ENCODE measurements around the gene PAPPA2. TPM values are rescaled to one million over a fixed set of nuclear protein-coding genes. Genes with fewer than 3 reads are reported as not detected.

Gene PAPPA2
- total and polyA plus RNA-seq, 10 of the 15 experiments (the other 5 are each of a cell fraction or from before 2014, with no cell fraction given), result under 0.01 to 0.06 (median 0.03) TPM; not detected in 7

DNA sequence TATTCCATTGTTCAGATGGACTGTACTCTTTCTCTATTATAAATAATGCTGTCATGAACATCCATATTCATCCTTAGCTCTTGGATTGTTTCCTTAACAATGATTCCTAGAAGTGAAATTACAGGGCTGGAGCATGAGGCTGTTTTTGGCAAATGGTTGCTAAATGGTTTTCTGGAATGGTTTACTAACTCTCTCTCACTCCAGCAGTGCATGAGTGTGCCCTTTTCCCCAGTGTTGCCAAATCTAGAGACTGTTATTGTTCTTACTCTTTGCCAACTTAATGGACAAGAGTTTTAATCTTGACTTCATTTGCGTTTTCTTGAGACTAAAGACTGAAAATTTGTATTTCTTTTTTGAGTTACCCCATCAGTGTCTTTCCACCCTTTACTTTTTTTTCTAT is 113.0 kb downstream of the PAPPA2 start:
- no peaks in the 10 kb centered on the region for H4K20me1 ChIP-seq (ENCODE audit: control insufficient read depth, insufficient read depth)
- no peak overlapping the region for H3K4me2 ChIP-seq (ENCODE audit: control insufficient read depth, insufficient read depth)
- no TSS peak for BruUV-seq (replicated peaks)
- H3K9me3 ChIP-seq (replicated peaks; ENCODE audit: control insufficient read depth, insufficient read depth, low read length), result no peaks in the 10 kb centered on the region
- TF ChIP-seq CREM (IDR thresholded peaks at IDR 0.05; ENCODE audit: low read depth), result no peak
- no peaks in the 10 kb centered on the region for H3K27me3 ChIP-seq (replicated peaks in 1 of 2; ENCODE audit: control insufficient read depth in 2 of 2, insufficient read depth in 2 of 2, low read length in 1 of 2)
- WGBS (ENCODE audit: insufficient coverage, insufficient replicate concordance, low lambda C conversion rate, missing lambda C conversion rate), result 0% methylated on average over 1 of the region's 1 CpG
- ChIA-PET RAD21 (ENCODE audit: unreplicated experiment) (no interaction called here), SMC1A (ENCODE audit: uncharacterized antibody, unreplicated experiment) (interaction anchor here (1.3 kb wide), 1 partner anchor 42 kb away, joined by 3 read pairs; no protein-coding TSS in a partner anchor), CTCF (no interaction called here), POLR2A (no interaction called here)
- intact Hi-C loops (cut with micrococcal nuclease; ENCODE audit: unreplicated experiment), result no loop called here
- FAIRE-seq (no peak), ATAC-seq (no peak), DNase-seq (ENCODE audit: low read depth, low spot score) (no peak)
- H2AFZ ChIP-seq (ENCODE audit: control insufficient read depth, low read depth, low read length), result no peak overlapping the region
- in situ Hi-C loops (cut with MboI), result no loop called here
- H3K9ac ChIP-seq (ENCODE audit: control insufficient read depth, insufficient read depth, low read length), result no peak overlapping the region
- H3K4me3 ChIP-seq, result no peak overlapping the region
- H3K4me1 ChIP-seq (ENCODE audit: control insufficient read depth, insufficient read depth, low read length), result no peaks in the 10 kb centered on the region
- H3K36me3 ChIP-seq (ENCODE audit: control insufficient read depth in 2 of 2, insufficient read depth in 2 of 2, low read length in 1 of 2), result no peaks in the 10 kb centered on the region
- H3K79me2 ChIP-seq (ENCODE audit: control insufficient read depth, insufficient read depth, low read length), result no peaks in the 10 kb centered on the region
- H3K27ac ChIP-seq (ENCODE audit: control insufficient read depth, insufficient read depth), result no peak overlapping the region

DNA sequence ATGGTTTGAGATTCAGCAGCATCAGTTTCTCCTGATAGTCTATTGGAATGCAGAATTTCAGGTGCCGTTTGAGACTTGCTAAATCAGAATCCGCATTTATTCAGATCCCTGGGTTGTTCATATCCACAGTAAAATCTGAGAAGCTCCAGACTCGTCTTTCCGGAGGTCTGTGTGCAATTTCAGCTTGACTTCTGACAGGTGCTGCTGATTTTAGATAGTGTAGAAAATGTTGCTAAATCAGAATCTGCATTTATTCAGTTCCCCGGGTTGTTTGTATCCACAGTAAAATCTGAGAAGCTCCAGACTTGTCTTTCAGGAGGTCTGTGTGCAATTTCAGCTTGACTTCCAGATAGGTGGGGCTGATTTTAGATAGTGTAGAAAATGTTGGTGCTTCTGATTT is 113.7 kb downstream of the PAPPA2 start:
- ChIA-PET CTCF (interaction anchor here (1.8 kb wide), 1 partner anchor 17 kb away, joined by 6 read pairs; no protein-coding TSS in a partner anchor), RAD21 (ENCODE audit: unreplicated experiment) (no interaction called here), POLR2A (no interaction called here), SMC1A (ENCODE audit: uncharacterized antibody, unreplicated experiment) (interaction anchor here (0.7 to 1.3 kb wide), 2 partner anchors 27 to 41 kb away, joined by 3 read pairs; no protein-coding TSS in a partner anchor)
- Histone ChIP-seq H2AFZ (ENCODE audit: control insufficient read depth, low read depth, low read length) (no peak overlapping the region), H3K27ac (ENCODE audit: control insufficient read depth, insufficient read depth) (no peak overlapping the region), H3K27me3 (replicated peaks in 1 of 2; ENCODE audit: control insufficient read depth in 2 of 2, insufficient read depth in 2 of 2, low read length in 1 of 2) (no peaks in the 10 kb centered on the region), H3K36me3 (ENCODE audit: control insufficient read depth in 2 of 2, insufficient read depth in 2 of 2, low read length in 1 of 2) (no peaks in the 10 kb centered on the region), H4K20me1 (ENCODE audit: control insufficient read depth, insufficient read depth) (no peaks in the 10 kb centered on the region), H3K9me3 (replicated peaks; ENCODE audit: control insufficient read depth, insufficient read depth, low read length) (no peaks in the 10 kb centered on the region), H3K4me3 (no peak overlapping the region), H3K4me1 (ENCODE audit: control insufficient read depth, insufficient read depth, low read length) (no peaks in the 10 kb centered on the region), H3K4me2 (ENCODE audit: control insufficient read depth, insufficient read depth) (no peak overlapping the region), H3K79me2 (ENCODE audit: control insufficient read depth, insufficient read depth, low read length) (no peaks in the 10 kb centered on the region), H3K9ac (ENCODE audit: control insufficient read depth, insufficient read depth, low read length) (no peak overlapping the region)
- in situ Hi-C loops (cut with MboI) (no loop called here), intact Hi-C loops (cut with micrococcal nuclease; ENCODE audit: unreplicated experiment) (no loop called here)
- BruUV-seq (replicated peaks), result no TSS peak
- ATAC-seq (no peak), FAIRE-seq (no peak), DNase-seq (ENCODE audit: low read depth, low spot score) (no peak)
- WGBS (ENCODE audit: insufficient coverage, insufficient replicate concordance, low lambda C conversion rate, missing lambda C conversion rate), result 11% methylated on average over 5 of the region's 5 CpGs
- TF ChIP-seq CHD4 (IDR thresholded peaks at IDR 0.05) (no peak), MYB (IDR thresholded peaks at IDR 0.05; ENCODE audit: borderline replicate concordance, low read depth, low read length) (no peak), ZNF217 (IDR thresholded peaks at IDR 0.05) (no peak), BHLHE40 (IDR thresholded peaks at IDR 0.05; ENCODE audit: borderline replicate concordance in 1 of 2, low read depth in 2 of 2, low read length in 1 of 2) (no peak), IKZF1 (conservative IDR thresholded peaks at IDR 0.05) (no peak), MEF2A (IDR thresholded peaks at IDR 0.05; ENCODE audit: insufficient read depth, low read depth, low read length) (no peak)
- TF ChIP-seq, protein P1, sequence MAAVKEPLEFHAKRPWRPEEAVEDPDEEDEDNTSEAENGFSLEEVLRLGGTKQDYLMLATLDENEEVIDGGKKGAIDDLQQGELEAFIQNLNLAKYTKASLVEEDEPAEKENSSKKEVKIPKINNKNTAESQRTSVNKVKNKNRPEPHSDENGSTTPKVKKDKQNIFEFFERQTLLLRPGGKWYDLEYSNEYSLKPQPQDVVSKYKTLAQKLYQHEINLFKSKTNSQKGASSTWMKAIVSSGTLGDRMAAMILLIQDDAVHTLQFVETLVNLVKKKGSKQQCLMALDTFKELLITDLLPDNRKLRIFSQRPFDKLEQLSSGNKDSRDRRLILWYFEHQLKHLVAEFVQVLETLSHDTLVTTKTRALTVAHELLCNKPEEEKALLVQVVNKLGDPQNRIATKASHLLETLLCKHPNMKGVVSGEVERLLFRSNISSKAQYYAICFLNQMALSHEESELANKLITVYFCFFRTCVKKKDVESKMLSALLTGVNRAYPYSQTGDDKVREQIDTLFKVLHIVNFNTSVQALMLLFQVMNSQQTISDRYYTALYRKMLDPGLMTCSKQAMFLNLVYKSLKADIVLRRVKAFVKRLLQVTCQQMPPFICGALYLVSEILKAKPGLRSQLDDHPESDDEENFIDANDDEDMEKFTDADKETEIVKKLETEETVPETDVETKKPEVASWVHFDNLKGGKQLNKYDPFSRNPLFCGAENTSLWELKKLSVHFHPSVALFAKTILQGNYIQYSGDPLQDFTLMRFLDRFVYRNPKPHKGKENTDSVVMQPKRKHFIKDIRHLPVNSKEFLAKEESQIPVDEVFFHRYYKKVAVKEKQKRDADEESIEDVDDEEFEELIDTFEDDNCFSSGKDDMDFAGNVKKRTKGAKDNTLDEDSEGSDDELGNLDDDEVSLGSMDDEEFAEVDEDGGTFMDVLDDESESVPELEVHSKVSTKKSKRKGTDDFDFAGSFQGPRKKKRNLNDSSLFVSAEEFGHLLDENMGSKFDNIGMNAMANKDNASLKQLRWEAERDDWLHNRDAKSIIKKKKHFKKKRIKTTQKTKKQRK (IDR thresholded peaks at IDR 0.05; ENCODE audit: low read depth, low read length), result no peak
- TF ChIP-seq, protein P2, sequence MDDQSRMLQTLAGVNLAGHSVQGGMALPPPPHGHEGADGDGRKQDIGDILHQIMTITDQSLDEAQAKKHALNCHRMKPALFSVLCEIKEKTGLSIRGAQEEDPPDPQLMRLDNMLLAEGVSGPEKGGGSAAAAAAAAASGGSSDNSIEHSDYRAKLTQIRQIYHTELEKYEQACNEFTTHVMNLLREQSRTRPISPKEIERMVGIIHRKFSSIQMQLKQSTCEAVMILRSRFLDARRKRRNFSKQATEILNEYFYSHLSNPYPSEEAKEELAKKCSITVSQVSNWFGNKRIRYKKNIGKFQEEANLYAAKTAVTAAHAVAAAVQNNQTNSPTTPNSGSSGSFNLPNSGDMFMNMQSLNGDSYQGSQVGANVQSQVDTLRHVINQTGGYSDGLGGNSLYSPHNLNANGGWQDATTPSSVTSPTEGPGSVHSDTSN (IDR thresholded peaks at IDR 0.05; ENCODE audit: insufficient replicate concordance, low read depth, low read length), result no peak
- TF ChIP-seq, protein P3, sequence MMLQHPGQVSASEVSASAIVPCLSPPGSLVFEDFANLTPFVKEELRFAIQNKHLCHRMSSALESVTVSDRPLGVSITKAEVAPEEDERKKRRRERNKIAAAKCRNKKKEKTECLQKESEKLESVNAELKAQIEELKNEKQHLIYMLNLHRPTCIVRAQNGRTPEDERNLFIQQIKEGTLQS (IDR thresholded peaks at IDR 0.05; ENCODE audit: borderline replicate concordance, extremely low read depth, low read depth, low read length), result no peak
